ENCODE measurements around the gene IQGAP3. TPM values are rescaled to one million over a fixed set of nuclear protein-coding genes. Genes with fewer than 3 reads are reported as not detected.

Gene IQGAP3
- total RNA-seq, 1 donor from 2014 or later = 0.16 TPM

DNA sequence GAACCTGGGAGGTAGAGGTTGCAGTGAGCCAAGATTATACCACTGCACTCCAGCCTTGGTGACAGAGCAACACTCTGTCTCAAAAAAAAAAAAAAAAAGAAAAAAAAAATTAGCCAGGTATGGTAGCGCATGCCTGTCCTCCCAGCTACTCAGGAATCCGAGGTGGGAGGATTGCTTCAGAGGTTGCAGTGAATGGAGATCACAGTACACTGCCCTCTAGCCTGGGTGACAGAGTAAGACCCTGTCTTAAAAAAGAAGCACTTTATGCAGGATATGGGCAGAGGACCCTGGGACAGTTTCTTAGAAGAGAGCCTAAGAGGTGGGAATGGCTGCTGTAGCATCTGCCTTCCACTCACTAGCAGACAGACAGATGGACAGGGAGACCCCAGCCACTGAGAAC is 23.0 kb downstream of the IQGAP3 start:
- intact Hi-C loops (cut with DNase I) = loop anchor here (5.0 kb wide), 1 partner anchor 37 kb away; no protein-coding TSS in a partner anchor
- DNase-seq (ENCODE audit: low spot score) = no peak

GRCh38 chr1:156547982-156548381 is 24.4 kb downstream of the IQGAP3 start:
- intact Hi-C loops (cut with DNase I) = loop anchor here (5.0 kb wide), 1 partner anchor 36 kb away; no protein-coding TSS in a partner anchor
- DNase-seq (ENCODE audit: low spot score) = no peak

GRCh38 chr1:156547434-156547833 is 24.9 kb downstream of the IQGAP3 start:
- DNase-seq (ENCODE audit: low spot score) = no peak
- intact Hi-C loops (cut with DNase I) = loop anchor here (5.0 kb wide), 1 partner anchor 35 kb away; no protein-coding TSS in a partner anchor

GRCh38 chr1:156546267-156546666 is 26.1 kb downstream of the IQGAP3 start:
- intact Hi-C loops (cut with DNase I) = loop anchor here (5.0 kb wide), 1 partner anchor 34 kb away; no protein-coding TSS in a partner anchor
- no peak for DNase-seq (ENCODE audit: low spot score)

- DNase-seq (ENCODE audit: low spot score) = no peak
- intact Hi-C loops (cut with DNase I) = loop anchor here (5.0 kb wide), 1 partner anchor 32 kb away; no protein-coding TSS in a partner anchor
Measured at GRCh38 chr1:156544592-156545102, 27.7 kb downstream of the IQGAP3 start.

- intact Hi-C loops (cut with DNase I) = no loop called here
- no peak for DNase-seq (ENCODE audit: low spot score)
Measured at GRCh38 chr1:156543066-156543465, 29.3 kb downstream of the IQGAP3 start.

DNA sequence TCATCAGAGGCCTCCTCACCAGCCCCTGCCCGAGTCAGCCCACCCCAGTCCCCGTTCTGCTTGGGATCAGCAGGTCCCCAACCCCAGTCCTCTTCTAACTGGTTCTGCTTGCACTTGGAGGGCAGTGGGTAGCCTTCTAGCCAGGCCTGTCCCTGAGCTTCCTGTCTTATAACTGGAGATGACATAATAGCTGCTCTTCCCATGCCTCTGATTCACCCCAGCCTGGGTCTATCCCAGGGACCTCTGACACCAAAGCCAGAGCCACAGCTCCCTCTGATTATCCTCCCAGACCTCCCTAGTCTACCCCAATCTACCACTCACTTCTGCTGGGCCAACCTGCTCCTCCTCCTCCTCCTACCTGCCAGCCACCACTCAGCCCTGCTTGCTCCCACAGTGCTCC is 31.4 kb downstream of the IQGAP3 start:
- intact Hi-C loops (cut with DNase I) = no loop called here
- no peak for DNase-seq (ENCODE audit: low spot score)

- no peak for DNase-seq (ENCODE audit: low spot score)
- intact Hi-C loops (cut with DNase I) = no loop called here
Measured at GRCh38 chr1:156539818-156540355, 32.5 kb downstream of the IQGAP3 start.

DNA sequence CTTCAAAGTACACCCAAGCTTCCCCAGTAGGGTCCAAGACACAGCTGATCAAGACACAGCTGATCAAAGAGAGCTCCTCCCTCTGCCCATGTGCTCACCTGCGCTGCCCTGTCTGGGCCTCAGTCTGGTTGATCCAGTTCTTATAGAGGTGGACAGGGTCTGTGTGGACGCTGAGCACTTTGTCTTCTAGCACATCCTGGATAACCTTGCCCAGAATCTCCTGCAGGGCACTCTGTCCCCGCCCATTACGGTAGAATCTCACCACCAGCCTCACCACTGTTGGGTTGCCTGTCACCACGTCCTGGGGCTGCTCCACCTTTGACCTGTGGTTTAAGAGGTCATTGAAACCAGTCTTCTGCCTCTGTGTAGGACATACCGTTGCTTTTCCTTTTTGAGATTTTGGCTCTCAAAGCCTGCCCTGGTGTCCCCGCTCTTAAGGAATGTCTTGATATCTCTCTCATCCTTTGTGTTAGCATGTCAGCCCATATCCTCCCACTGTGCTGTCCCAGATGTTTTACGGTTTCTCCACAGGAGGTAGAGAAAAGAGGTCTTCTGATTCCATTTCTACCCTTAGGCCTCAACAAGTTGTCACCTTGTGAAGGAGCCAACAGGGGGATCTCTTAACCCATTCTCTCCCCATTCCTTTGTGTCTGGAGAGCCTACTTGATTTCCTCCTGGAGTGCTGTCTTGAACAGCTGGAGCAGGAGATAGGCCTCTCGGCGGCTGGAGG is 33.5 kb downstream of the IQGAP3 start:
- no peak for DNase-seq (ENCODE audit: low spot score)
- intact Hi-C loops (cut with DNase I) = no loop called here

DNA sequence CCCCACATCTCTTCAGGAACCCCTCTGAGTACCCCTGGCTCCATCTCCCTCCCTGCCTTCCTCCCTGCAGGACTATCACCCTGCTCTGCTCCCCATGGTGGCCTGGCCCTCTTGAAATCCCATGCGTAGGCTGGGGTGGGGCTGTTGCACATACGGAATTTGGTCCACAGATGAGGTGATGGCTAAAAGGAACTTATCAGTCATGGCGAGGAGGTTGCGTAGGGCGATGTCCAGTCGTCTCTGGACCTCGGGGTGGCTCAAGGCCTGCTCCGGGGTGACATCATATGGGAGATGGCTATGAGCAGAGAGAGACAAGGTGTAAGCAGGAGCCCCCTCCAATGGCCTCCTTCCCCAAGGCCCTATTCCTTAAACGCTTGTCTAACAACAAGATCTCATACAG is 35.3 kb downstream of the IQGAP3 start:
- no peak for DNase-seq (ENCODE audit: low spot score)
- intact Hi-C loops (cut with DNase I) = no loop called here

- intact Hi-C loops (cut with DNase I) = no loop called here
- no peak for DNase-seq (ENCODE audit: low spot score)
Measured at GRCh38 chr1:156534424-156535060, 37.8 kb downstream of the IQGAP3 start.

GRCh38 chr1:156533568-156534220 is 38.7 kb downstream of the IQGAP3 start:
- intact Hi-C loops (cut with DNase I) = no loop called here
- no peak for DNase-seq (ENCODE audit: low spot score)

- DNase-seq (ENCODE audit: low spot score) = no peak
- intact Hi-C loops (cut with DNase I) = no loop called here
Measured at GRCh38 chr1:156532374-156532773, 40.0 kb downstream of the IQGAP3 start.

GRCh38 chr1:156530006-156530405 is 42.4 kb downstream of the IQGAP3 start:
- intact Hi-C loops (cut with DNase I) = no loop called here
- no peak for DNase-seq (ENCODE audit: low spot score)

- intact Hi-C loops (cut with DNase I) = no loop called here
- no peak for DNase-seq (ENCODE audit: low spot score)
Measured at GRCh38 chr1:156528875-156529425, 43.4 kb downstream of the IQGAP3 start.

DNA sequence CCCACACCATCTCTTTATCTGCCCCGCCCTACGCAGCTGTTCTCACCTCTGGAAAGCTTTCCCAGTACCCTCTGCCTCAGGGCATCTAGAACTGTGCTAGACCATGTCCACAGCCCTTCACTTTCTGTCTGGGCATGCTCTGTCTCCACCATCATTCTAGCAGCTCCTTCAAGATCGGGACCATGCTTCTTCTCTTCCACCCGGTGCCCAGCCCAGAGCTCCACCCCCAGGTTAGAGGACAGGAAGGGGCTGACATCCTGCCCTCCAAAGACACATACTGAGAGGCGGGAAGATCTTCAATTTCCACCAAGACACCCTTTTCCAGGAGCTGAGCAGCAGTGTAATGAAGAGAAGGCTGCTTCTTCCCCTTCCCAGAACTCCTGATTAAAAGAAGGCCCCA is 44.1 kb downstream of the IQGAP3 start:
- intact Hi-C loops (cut with DNase I) = no loop called here
- no peak for DNase-seq (ENCODE audit: low spot score)

- no peak for DNase-seq (ENCODE audit: low spot score)
- intact Hi-C loops (cut with DNase I) = no loop called here
Measured at GRCh38 chr1:156527584-156527983, 44.8 kb downstream of the IQGAP3 start.

- intact Hi-C loops (cut with DNase I) = no loop called here
Measured at GRCh38 chr1:156525856-156526489, 46.4 kb downstream of the IQGAP3 start.

GRCh38 chr1:156525071-156525501 is 47.3 kb downstream of the IQGAP3 start:
- intact Hi-C loops (cut with DNase I) = no loop called here
- DNase-seq (ENCODE audit: low spot score) = no peak

More at GRCh38 chr1:156525856-156526489, 46.4 kb downstream of the IQGAP3 start:
- DNase-seq (ENCODE audit: low spot score) = no peak

Measured in cardiac septum (tissue), 1 donor.